ENCODE data around the gene ARHGEF3. TPM values are rescaled to one million over a fixed set of nuclear protein-coding genes. Genes with fewer than 3 reads are reported as not detected.
A peak's percentile ranks its signal among the peaks of the same experiment; 100 is the strongest.

The ARHGEF3 gene
- total RNA-seq, 1 donor from 2014 or later, result 12.1 TPM

DNA sequence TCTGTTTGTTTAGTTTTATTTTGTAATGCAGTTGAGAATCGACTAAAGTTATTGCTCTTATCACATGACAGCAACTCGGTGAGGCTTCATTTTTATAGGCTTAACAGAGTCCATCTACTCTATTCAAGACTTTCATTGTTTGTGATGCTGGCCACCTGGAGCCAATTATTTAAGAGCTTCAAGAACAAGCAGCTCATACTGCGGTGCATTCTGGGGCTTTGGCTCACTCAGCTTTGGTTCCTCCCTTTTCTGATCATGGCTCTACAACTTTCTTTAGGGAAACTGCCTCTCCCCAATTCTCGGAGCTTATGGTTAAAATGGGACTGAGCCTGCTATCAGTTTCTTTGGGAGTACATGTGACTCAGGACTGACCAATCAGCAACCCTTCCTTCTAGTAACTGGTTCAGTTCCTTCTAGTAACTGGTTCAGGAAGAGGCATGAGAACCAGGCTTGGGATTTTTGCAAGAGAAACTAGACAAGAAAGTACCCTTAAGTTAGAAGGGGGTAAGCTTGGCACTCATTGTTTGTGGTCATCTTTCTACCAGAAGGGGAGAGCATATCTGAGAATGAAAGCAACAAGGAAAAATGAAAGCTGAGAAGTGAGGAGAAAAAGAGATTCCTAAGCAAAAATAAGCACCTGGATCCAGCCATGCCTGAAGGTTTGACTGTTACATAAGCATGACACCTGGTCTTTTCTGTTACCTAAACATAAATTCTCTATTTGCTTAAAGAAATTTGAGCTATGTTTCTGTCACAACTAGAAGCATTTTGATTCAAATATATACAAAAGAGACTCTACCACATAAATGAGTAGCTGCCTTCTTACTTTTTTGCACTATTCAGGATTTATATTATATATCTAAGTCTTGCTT, 24.1 kb upstream of the ARHGEF3 start:
- no peaks in the 10 kb centered on the region for H3K36me3 ChIP-seq (ENCODE audit: control insufficient read depth, insufficient read depth, low read length)
- DNase-seq (ENCODE audit: low read depth) (no peak), FAIRE-seq (no peak)
- TF ChIP-seq, protein P1, sequence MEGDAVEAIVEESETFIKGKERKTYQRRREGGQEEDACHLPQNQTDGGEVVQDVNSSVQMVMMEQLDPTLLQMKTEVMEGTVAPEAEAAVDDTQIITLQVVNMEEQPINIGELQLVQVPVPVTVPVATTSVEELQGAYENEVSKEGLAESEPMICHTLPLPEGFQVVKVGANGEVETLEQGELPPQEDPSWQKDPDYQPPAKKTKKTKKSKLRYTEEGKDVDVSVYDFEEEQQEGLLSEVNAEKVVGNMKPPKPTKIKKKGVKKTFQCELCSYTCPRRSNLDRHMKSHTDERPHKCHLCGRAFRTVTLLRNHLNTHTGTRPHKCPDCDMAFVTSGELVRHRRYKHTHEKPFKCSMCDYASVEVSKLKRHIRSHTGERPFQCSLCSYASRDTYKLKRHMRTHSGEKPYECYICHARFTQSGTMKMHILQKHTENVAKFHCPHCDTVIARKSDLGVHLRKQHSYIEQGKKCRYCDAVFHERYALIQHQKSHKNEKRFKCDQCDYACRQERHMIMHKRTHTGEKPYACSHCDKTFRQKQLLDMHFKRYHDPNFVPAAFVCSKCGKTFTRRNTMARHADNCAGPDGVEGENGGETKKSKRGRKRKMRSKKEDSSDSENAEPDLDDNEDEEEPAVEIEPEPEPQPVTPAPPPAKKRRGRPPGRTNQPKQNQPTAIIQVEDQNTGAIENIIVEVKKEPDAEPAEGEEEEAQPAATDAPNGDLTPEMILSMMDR (IDR thresholded peaks at IDR 0.05; ENCODE audit: insufficient read depth, low read length, severe bottlenecking), result no peak
- no peaks in the 10 kb centered on the region for H3K27me3 ChIP-seq (ENCODE audit: control insufficient read depth, insufficient read depth, low read length)
- H3K4me3 ChIP-seq (ENCODE audit: low read depth, low read length), result no peak overlapping the region

GRCh38 chr3:56823984-56824703, 22.4 kb upstream of the ARHGEF3 start:
- DNase-seq (ENCODE audit: low read depth) (no peak), FAIRE-seq (no peak)
- H3K36me3 ChIP-seq (ENCODE audit: control insufficient read depth, insufficient read depth, low read length), result no peaks in the 10 kb centered on the region
- H3K4me3 ChIP-seq (ENCODE audit: low read depth, low read length), result no peak overlapping the region
- no peaks in the 10 kb centered on the region for H3K27me3 ChIP-seq (ENCODE audit: control insufficient read depth, insufficient read depth, low read length)
- TF ChIP-seq, protein P1 (IDR thresholded peaks at IDR 0.05; ENCODE audit: insufficient read depth, low read length, severe bottlenecking), result no peak

DNA sequence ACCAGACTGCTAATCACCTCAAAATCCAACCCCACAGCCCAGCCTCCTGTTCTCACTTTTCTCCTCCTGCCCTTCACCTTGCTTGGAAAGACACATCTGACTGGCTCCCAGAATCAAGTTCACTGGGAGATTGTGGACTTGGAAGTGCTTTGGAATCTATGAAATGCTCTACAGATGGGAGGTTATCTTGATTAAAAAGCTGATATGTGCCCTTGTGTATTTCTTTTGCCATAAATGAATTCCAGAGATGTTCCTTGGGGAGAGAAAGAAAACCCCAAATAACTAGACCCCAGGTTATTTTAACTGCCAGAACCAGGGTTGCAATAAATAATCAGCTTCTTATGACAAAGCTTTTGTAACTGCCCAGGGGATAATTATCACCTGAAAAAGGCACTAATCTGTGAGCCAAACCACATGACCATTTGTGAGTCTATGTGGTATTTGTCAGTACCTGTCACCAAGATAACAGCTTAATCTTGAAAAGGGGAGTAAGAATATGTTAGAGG, 21.7 kb upstream of the ARHGEF3 start:
- TF ChIP-seq, protein P1 (IDR thresholded peaks at IDR 0.05; ENCODE audit: insufficient read depth, low read length, severe bottlenecking), result no peak
- DNase-seq (ENCODE audit: low read depth), result no peak
- no peaks in the 10 kb centered on the region for H3K36me3 ChIP-seq (ENCODE audit: control insufficient read depth, insufficient read depth, low read length)

GRCh38 chr3:56822501-56822900, 20.8 kb upstream of the ARHGEF3 start:
- Histone ChIP-seq H3K27me3 (ENCODE audit: control insufficient read depth, insufficient read depth, low read length) (no peaks in the 10 kb centered on the region), H3K36me3 (ENCODE audit: control insufficient read depth, insufficient read depth, low read length) (no peaks in the 10 kb centered on the region), H3K4me3 (ENCODE audit: low read depth, low read length) (no peak overlapping the region)
- peak; percentile 52 for DNase-seq (ENCODE audit: low read depth)
- no peak for FAIRE-seq
- TF ChIP-seq, protein P1 (IDR thresholded peaks at IDR 0.05; ENCODE audit: insufficient read depth, low read length, severe bottlenecking), result no peak

More for the DNA sequence above, 21.7 kb upstream of the ARHGEF3 start:
- FAIRE-seq, result no peak
- Histone ChIP-seq H3K4me3 (ENCODE audit: low read depth, low read length) (no peak overlapping the region), H3K27me3 (ENCODE audit: control insufficient read depth, insufficient read depth, low read length) (no peaks in the 10 kb centered on the region)

DNA sequence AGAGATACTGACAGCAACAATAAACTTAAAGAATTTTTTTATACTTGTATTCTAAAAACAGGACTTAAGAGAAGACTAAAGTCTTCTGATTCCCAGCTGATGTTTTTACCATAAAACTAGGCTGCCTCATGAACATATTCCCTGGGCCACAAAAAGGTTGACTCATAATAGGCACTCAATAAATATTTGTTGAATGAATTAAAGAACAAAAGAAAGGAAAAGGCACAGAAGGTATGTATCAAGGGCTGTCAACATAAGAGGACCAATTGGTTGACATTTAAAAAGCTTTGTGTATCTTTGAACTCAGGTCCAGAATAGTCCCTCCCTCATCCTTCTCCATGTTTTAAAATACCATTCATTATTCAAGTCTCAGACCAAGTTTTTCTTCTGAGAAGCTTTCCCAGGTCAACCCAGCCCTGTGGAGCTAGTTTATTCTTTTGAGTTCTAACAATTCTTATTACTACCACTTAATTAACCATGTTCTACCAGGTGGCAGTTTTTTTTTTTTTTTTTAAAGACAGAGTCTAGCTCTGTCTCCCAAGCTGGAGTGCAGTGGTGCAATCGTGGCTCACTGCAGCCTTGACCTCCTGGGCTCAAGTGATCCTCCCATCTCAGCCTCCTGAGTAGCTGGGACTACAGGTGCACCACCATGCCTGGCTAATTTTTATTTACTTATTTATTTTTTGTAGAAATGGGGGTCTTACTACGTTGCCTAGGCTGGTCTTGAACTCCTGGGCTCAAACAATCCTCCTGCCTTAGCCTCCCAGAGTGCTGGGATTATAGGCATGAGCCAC, 17.5 kb upstream of the ARHGEF3 start:
- no peaks in the 10 kb centered on the region for H3K27me3 ChIP-seq (ENCODE audit: control insufficient read depth, insufficient read depth, low read length)
- FAIRE-seq (no peak), DNase-seq (ENCODE audit: low read depth) (no peak)
- H3K4me3 ChIP-seq (ENCODE audit: low read depth, low read length), result no peak overlapping the region
- TF ChIP-seq, protein P1 (IDR thresholded peaks at IDR 0.05; ENCODE audit: insufficient read depth, low read length, severe bottlenecking), result no peak
- H3K36me3 ChIP-seq (ENCODE audit: control insufficient read depth, insufficient read depth, low read length), result no peaks in the 10 kb centered on the region
